Raji (cell line): ENCODE results near the gene PRICKLE1.

ENCODE experiments used
- POLR2A ChIP-seq: IDR thresholded peaks from 2 replicates; pipeline ENCODE4 v1.6.1; 2011; ENCODE audit warnings: low read depth, low read length, control low read depth; ENCODE audit not compliant: insufficient read depth

Gene PRICKLE1

GRCh38 chr12:42576374-42576773 lies 13.2 kb downstream of the PRICKLE1 start:
- no peak for TF ChIP-seq POLR2A

GRCh38 chr12:42575717-42576116 lies 13.8 kb downstream of the PRICKLE1 start:
- no peak for TF ChIP-seq POLR2A

- TF ChIP-seq POLR2A, result no peak
Measured at GRCh38 chr12:42574851-42575266, 14.7 kb downstream of the PRICKLE1 start.

DNA sequence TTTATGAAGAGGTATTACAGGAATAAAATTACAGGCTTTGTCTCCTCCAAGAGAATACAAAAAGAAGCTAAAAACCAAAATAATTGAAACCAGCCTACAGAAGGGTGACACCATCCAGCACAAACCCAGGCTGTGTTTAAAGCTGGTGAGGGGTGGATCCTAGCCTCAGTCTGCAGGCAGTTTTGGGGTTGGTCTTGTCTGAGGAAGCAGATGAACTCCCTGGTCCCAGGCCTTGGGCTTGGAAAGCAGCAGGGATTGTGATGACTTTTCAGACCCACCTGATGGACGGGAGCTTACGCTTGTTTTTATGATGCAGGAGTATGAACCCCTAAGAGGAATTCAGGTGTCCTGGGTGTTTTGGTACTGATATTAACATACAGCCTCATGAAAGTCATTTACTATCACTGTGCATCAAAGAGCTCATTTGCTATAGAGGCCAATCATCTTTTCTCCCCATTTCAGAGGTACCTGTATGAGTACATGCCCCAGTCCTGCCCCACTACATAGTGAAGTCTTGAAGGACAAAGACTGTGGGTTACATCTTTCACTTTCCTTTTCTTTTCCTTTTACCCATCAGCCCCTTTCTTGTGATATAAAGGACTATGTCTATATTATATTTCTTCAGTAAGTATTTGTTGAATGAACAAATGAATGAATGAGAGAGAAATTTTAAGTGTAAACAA lies 18.1 kb downstream of the PRICKLE1 start:
- TF ChIP-seq POLR2A, result no peak

GRCh38 chr12:42570076-42570475 lies 19.5 kb downstream of the PRICKLE1 start:
- TF ChIP-seq POLR2A, result no peak

DNA sequence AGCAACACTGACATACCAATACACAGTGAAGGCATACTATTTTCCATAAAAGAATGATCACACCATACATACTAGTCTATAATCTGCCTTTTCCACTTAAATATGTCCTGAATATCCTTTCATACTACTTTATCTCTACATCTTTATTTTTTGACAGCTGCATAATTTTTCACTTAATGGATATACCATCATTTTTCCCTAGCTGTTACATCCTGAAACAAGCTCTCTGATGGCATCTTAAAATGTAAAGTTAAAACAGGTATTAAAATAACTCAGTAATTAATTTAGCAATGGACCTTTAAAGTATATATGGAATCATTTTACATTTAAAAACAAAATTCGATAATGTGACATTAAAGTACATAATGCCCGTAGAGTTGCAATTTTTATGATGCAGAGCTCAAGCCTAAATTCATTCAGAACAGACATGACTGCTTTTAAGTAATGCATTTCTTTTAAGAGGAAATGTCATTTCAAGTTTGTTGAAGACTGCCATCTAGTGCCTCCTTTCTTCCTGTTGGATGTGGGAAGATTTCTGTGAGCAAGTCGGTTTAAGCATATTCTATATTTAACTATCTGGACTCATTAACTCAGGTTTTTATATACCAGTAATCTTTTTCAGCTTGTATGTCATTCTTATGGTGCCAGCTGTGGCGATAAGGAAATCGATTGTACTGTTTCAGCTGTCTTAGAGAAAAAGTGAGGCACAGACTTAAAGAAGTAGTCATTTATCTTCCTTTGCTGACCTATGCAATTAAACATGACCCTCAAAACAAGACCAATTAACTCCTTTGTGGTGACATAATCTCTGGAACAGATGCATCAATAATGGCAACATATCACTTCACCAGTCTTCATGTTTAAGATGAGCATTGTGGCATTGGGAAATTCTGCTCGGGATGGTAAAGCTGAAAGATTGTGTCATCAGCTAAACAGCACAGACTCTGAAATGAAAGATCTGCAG lies 20.3 kb downstream of the PRICKLE1 start:
- TF ChIP-seq POLR2A, result no peak

DNA sequence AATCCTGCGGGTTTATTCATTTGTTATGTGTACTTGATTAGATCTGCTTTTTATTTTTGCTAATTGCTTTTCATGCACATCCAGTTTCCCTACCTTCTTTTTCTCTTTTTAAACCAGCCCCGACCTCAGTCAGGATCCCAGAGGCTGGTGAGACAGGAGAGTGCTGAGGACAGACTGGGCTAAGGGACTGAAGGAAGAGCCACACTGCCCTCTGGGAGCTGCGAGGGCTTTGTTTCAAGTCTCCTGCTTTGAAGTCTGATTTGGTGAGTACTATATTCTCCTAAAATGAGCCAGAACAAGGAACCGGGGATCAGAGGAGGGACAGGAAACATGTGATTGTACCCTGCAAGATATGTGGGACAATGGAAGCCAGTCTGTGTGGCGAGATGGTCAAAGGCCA lies 23.9 kb downstream of the PRICKLE1 start:
- no peak for TF ChIP-seq POLR2A

GRCh38 chr12:42564996-42565395 lies 24.6 kb downstream of the PRICKLE1 start:
- no peak for TF ChIP-seq POLR2A

- no peak for TF ChIP-seq POLR2A
Measured at GRCh38 chr12:42564556-42564955, 25.0 kb downstream of the PRICKLE1 start.

- no peak for TF ChIP-seq POLR2A
Measured at GRCh38 chr12:42560977-42561376, 28.6 kb downstream of the PRICKLE1 start.

GRCh38 chr12:42557586-42558172 lies 31.9 kb downstream of the PRICKLE1 start:
- no peak for TF ChIP-seq POLR2A

GRCh38 chr12:42556917-42557316 lies 32.6 kb downstream of the PRICKLE1 start:
- TF ChIP-seq POLR2A, result no peak

- no peak for TF ChIP-seq POLR2A
Measured at GRCh38 chr12:42552822-42553221, 36.7 kb downstream of the PRICKLE1 start.

- no peak for TF ChIP-seq POLR2A
Measured at GRCh38 chr12:42550800-42551199, 38.7 kb downstream of the PRICKLE1 start.

DNA sequence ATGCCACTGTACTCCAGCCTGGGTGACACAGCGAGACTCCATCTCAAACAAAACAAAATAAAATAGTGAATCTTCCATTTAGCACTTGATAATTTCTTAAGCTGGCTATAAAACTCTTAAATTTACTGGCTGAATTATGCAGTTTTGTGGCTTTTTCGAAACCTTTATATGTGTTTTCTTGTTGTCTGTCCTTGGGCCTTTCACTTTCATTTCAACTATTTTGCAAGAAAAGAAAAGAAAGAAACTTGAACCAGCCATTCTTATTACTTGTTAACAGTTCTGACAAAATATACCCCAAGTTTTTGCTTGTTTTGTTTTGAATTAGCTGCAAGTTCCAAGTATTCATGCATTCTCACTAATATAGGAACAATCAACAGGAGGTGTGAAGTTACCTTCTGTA lies 42.8 kb downstream of the PRICKLE1 start:
- no peak for TF ChIP-seq POLR2A

GRCh38 chr12:42541965-42542364 lies 47.6 kb downstream of the PRICKLE1 start:
- TF ChIP-seq POLR2A, result no peak
